HepG2 (cell line): ENCODE data around the gene AIF1. TPM values are rescaled to one million over a fixed set of nuclear protein-coding genes. Genes with fewer than 3 reads are reported as not detected.

Experiments used
- AGO1 ChIP-seq: fragments of 200-400 bp; formaldehyde crosslinking; IDR thresholded peaks from 2 replicates; pipeline ENCODE4 v1.6.1; 2017; ENCODE audit warnings: mild to moderate bottlenecking, low read depth, low read length, moderate library complexity; ENCODE audit not compliant: poor library complexity, severe bottlenecking
- ARID2 ChIP-seq: sonication (generic); formaldehyde crosslinking; IDR thresholded peaks from 2 replicates; pipeline ENCODE4 v1.8.1; 2022; ENCODE audit warnings: mild to moderate bottlenecking, missing genetic modification reagents, borderline replicate concordance
- ERF ChIP-seq: IDR thresholded peaks from 2 replicates; pipeline ENCODE4 v1.6.1; 2018; ENCODE audit warnings: missing biosample characterization, missing genetic modification reagents
- GATA4 ChIP-seq: sonication (generic); IDR thresholded peaks from 2 replicates; pipeline ENCODE4 v1.6.1; 2016; ENCODE audit warnings: antibody characterized with exemption, low read depth, borderline replicate concordance
- GTF3A ChIP-seq: sonication (generic); formaldehyde crosslinking; conservative IDR thresholded peaks from 2 replicates; pipeline ENCODE4 v1.4.0; 2020; ENCODE audit warnings: mild to moderate bottlenecking, missing genetic modification reagents
- HMGXB4 ChIP-seq, 2 experiments: sonication (generic) in 1 of 2; formaldehyde crosslinking in 1 of 2; IDR thresholded peaks; 2 replicates each; pipeline versions ENCODE4 v1.4.0 to v1.6.1; 2018 to 2020; ENCODE audit warnings: missing genetic modification reagents in 2 of 2, borderline replicate concordance in 1 of 2, low read depth in 1 of 2, mild to moderate bottlenecking in 1 of 2, missing biosample characterization in 1 of 2
- HNRNPUL1 ChIP-seq: fragments of 200-400 bp; formaldehyde crosslinking; IDR thresholded peaks from 2 replicates; pipeline ENCODE4 v1.6.1; 2017; ENCODE audit warnings: low read depth, mild to moderate bottlenecking, low read length, moderate library complexity
- KAT7 ChIP-seq: IDR thresholded peaks from 2 replicates; pipeline ENCODE4 v1.6.1; 2018; ENCODE audit warnings: borderline replicate concordance, missing compliant biosample characterization
- NFYC ChIP-seq: IDR thresholded peaks from 2 replicates; pipeline ENCODE4 v1.6.1; 2016; ENCODE audit warnings: missing genetic modification reagents, missing compliant biosample characterization
- NR2F2 ChIP-seq: IDR thresholded peaks from 2 replicates; pipeline ENCODE4 v1.6.1; 2012; ENCODE audit warnings: low read depth, inconsistent platforms, borderline replicate concordance
- PATZ1 ChIP-seq: sonication (generic); formaldehyde crosslinking; IDR thresholded peaks from 2 replicates; pipeline ENCODE4 v1.4.0; 2020; ENCODE audit warnings: missing genetic modification reagents
- REL ChIP-seq: sonication (generic); formaldehyde crosslinking; conservative IDR thresholded peaks from 2 replicates; pipeline ENCODE4 v1.8.0; 2022; ENCODE audit warnings: mild to moderate bottlenecking, missing genetic modification reagents, moderate library complexity
- SNAI1 ChIP-seq: sonication (generic); formaldehyde crosslinking; IDR thresholded peaks from 2 replicates; pipeline ENCODE4 v1.5.0; 2020; ENCODE audit warnings: mild to moderate bottlenecking, missing genetic modification reagents, borderline replicate concordance
- SP140L ChIP-seq: sonication (generic); formaldehyde crosslinking; IDR thresholded peaks from 2 replicates; pipeline ENCODE4 v1.4.0; 2020; ENCODE audit warnings: missing genetic modification reagents, borderline replicate concordance
- SPEN ChIP-seq: sonication (generic); formaldehyde crosslinking; IDR thresholded peaks from 2 replicates; pipeline ENCODE4 v1.5.1; 2020; ENCODE audit warnings: low read depth, mild to moderate bottlenecking, missing genetic modification reagents
- TBL1XR1 ChIP-seq: fragments of 150-350 bp; IDR thresholded peaks from 2 replicates; pipeline ENCODE4 v1.6.1; 2014; ENCODE audit warnings: borderline replicate concordance, low read length; ENCODE audit not compliant: partially characterized antibody
- TCF7 ChIP-seq: sonication (generic); IDR thresholded peaks from 2 replicates; pipeline ENCODE4 v1.6.1; 2016; ENCODE audit warnings: antibody characterized with exemption, low read depth
- ZEB1 ChIP-seq: IDR thresholded peaks from 2 replicates; pipeline ENCODE4 v1.6.1; 2012; ENCODE audit warnings: mild to moderate bottlenecking, low read depth, inconsistent platforms; ENCODE audit not compliant: insufficient replicate concordance
- ZFP36L2 ChIP-seq: sonication (generic); formaldehyde crosslinking; IDR thresholded peaks from 2 replicates; pipeline ENCODE4 v1.4.0; 2020; ENCODE audit warnings: missing genetic modification reagents
- ZFP41 ChIP-seq: sonication (generic); formaldehyde crosslinking; IDR thresholded peaks from 2 replicates; pipeline ENCODE4 v1.4.0; 2020; ENCODE audit warnings: mild to moderate bottlenecking, missing genetic modification reagents, borderline replicate concordance
- ZNF143 ChIP-seq: sonication (generic); formaldehyde crosslinking; IDR thresholded peaks from 2 replicates; pipeline ENCODE4 v1.4.0; 2020; ENCODE audit warnings: missing genetic modification reagents
- ZNF205 ChIP-seq: IDR thresholded peaks from 2 replicates; pipeline ENCODE4 v1.6.1; 2018; ENCODE audit warnings: missing biosample characterization, missing genetic modification reagents
- ZNF331 ChIP-seq: sonication (generic); formaldehyde crosslinking; IDR thresholded peaks from 2 replicates; pipeline ENCODE4 v1.4.0; 2020; ENCODE audit warnings: missing genetic modification reagents
- ZNF616 ChIP-seq: sonication (generic); formaldehyde crosslinking; IDR thresholded peaks from 2 replicates; pipeline ENCODE4 v1.5.0; 2020; ENCODE audit warnings: low read depth, mild to moderate bottlenecking, missing genetic modification reagents
- ZNF678 ChIP-seq: sonication (generic); formaldehyde crosslinking; IDR thresholded peaks from 2 replicates; pipeline ENCODE4 v1.4.0; 2020; ENCODE audit warnings: mild to moderate bottlenecking, missing genetic modification reagents
- ZNF737 ChIP-seq: sonication (generic); formaldehyde crosslinking; IDR thresholded peaks from 2 replicates; pipeline ENCODE4 v1.5.0; 2020; ENCODE audit warnings: missing genetic modification reagents, mild to moderate bottlenecking, borderline replicate concordance
- ZNF790 ChIP-seq: sonication (generic); formaldehyde crosslinking; IDR thresholded peaks from 2 replicates; pipeline ENCODE4 v1.8.0; 2022; ENCODE audit warnings: missing genetic modification reagents, mild to moderate bottlenecking, borderline replicate concordance
- ZNF878 ChIP-seq: sonication (generic); formaldehyde crosslinking; IDR thresholded peaks from 2 replicates; pipeline ENCODE4 v1.8.1; 2023; ENCODE audit warnings: mild to moderate bottlenecking, missing genetic modification reagents, moderate library complexity
- polyA plus RNA-seq, 8 experiments: library from polyadenylated mRNA; depleted of rRNA in 3 of 8; stranded (reverse) in 7 of 8; unstranded in 1 of 8; fragments of >200 nt; fragmentation: Illumina TruSeq in 4 of 8; extraction: Trizol in 4 of 8; gene quantifications; 2 replicates each; pipeline versions ENCODE4 v1.2.1 to v1.2.3, GENCODE V29; 2011 to 2016; ENCODE audit warnings: low read depth in 4 of 8, missing spikeins in 1 of 8, mixed read lengths in 1 of 8; ENCODE audit not compliant: insufficient read depth in 1 of 8
- total RNA-seq, 5 experiments: library from RNA; depleted of rRNA; stranded (reverse); fragments of >200 nt; fragmentation: Illumina TruSeq; extraction: Trizol; gene quantifications; 2 replicates each; pipeline ENCODE4 v1.2.3, GENCODE V29; 2016; ENCODE audit warnings: low read depth in 1 of 5

The AIF1 gene
- total and polyA plus RNA-seq, 2 of the 13 experiments (the other 11 are each of a cell fraction or from before 2014, with no cell fraction given) = 1.5 TPM; not detected in 1

- TF ChIP-seq TCF7 (no peak), HMGXB4 (CRISPR knock-in tag; IDR thresholded peaks at IDR 0.05; ENCODE audit: borderline replicate concordance in 1 of 2, low read depth in 1 of 2) (peak; percentile 44 to 59; a peak in 3 of 4 replicates), KAT7 (no peak; the same call in 1 of the 2 replicates), HNRNPUL1 (no peak), ZFP41 (no peak), ZNF678 (CRISPR knock-in tag) (peak; percentile 77; the same call in 1 of the 2 replicates), PATZ1 (CRISPR knock-in tag) (peak; percentile 86), GTF3A (CRISPR knock-in tag) (no peak), GATA4 (no peak), ZNF616 (CRISPR knock-in tag) (no peak), ZNF737 (CRISPR knock-in tag) (no peak), ZNF790 (CRISPR knock-in tag) (0 out of 2 replicates have a peak, but pooled peaks have one; percentile 27), ZNF878 (CRISPR knock-in tag) (no peak), TBL1XR1 (peak; percentile 24), ZNF143 (CRISPR knock-in tag) (no peak), ZFP36L2 (CRISPR knock-in tag) (no peak), ARID2 (peak; percentile 42; the same call in 1 of the 2 replicates), AGO1 (no peak), SNAI1 (CRISPR knock-in tag) (peak; percentile 83; the same call in 1 of the 2 replicates), ZNF331 (CRISPR knock-in tag) (no peak; the same call in 1 of the 2 replicates), ZNF205 (0 out of 2 replicates have a peak, but pooled peaks have one; percentile 25), ZEB1 (peak; percentile 64), NR2F2 (no peak; the same call in 1 of the 2 replicates), ERF (peak; percentile 68; the same call in 1 of the 2 replicates), NFYC (CRISPR knock-in tag) (no peak), SPEN (peak; percentile 80; the same call in 1 of the 2 replicates), REL (CRISPR knock-in tag) (no peak), SP140L (CRISPR knock-in tag) (no peak)
These were observed 5.7 kb downstream of the AIF1 start, which contains the start of gene PRRC2A (continued) for GRCh38 chr6:31620586-31621319.
